Esophagus mucosa (tissue), 1 donor: Measurements from ENCODE around the gene LENG8. TPM values are rescaled to one million over a fixed set of nuclear protein-coding genes. Genes with fewer than 3 reads are reported as not detected.
"Not testable (repeated sequence)": the region's sequence is repeated elsewhere in the genome, so short reads cannot be mapped to it uniquely, and the experiment has no call there.

ENCODE experiments used
- ATAC-seq: fragments of 200-7000 bp; cut with Tn5 transposase; one replicate; pipeline ENCODE4 v1.9.1; 2020
- total RNA-seq: library from RNA; stranded (reverse); gene quantifications from one replicate; pipeline ENCODE4 v1.2.4, GENCODE V29; 2023
- donor health status: DM: yes; HTN: yes; CAD: no.

The LENG8 gene
- total RNA-seq, 1 donor from 2014 or later = 38.5 TPM

DNA sequence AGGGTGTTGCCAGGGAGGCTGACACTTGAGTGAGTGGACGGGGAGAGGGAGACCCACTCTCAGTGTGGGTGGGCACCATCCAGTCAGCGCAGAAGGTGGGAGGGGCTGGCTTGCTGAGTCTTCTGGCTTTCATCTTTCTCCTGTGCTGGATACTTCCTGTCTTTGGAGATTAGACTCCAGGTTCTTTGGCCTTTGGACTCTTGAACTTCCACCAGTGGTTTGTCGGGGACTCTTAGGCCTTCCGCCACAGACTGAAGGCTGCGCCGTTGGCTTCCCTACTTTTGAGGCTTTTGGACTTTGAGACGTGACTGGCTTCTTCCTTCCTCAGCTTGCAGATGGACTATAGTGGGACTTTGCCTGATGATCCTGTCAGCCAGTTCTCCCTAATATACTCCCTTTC lies 4.3 kb upstream of the LENG8 start:
- ATAC-seq = no peak

DNA sequence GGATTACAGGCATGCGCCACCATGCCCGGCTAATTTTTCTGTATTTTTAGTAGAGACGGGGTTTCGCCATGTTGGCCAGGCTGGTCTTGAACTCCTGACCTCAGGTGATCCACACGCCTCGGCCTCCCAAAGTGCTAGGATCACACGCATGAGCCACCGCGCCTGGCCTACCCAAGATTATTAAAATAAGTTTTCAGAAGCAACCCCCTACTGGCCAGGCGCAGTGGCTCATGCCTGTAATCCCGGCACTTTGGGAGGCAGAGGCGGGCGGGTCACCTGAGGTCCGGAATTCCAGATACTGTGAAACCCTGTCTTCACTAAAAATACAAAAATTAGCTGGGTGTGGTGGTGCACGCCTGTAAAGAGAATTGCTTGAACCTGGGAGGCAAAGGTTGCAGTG lies 2.6 kb upstream of the LENG8 start:
- not testable (repeated sequence) for ATAC-seq

DNA sequence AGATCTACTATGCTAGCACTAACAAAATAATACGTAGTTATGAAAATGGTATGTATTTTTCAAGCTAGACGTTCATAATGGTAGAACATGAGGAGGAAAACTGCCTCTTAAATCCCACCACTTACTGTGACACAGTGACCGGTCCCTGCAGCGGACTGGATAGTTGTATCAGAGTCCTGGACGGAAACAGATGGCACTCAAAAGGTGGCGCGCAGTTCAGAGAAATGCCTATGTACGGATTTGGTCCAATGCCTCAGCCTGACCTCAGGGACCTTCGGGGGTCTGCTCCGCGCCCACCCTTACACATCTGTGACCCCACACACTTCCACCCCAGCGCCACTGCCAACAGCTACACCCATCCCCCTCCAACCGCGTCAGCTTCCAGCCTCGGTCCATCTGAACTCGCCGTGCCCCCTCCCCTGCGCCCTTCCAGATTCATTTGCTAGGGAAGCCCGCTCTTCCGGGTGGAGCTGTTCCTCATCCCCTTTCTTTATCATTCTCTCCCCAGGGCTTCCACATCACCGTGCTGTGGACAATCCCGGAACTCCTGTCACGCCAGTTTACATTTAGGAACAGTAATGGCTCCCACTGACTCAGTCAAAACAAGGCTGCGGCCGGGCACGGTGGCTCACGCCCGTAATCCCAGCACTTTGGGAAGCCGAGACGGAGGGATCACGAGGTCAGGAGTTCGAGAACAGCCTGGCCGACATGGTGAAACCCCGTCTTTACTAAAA lies 792 bp upstream of the LENG8 start:
- peak; percentile 42 for ATAC-seq

DNA sequence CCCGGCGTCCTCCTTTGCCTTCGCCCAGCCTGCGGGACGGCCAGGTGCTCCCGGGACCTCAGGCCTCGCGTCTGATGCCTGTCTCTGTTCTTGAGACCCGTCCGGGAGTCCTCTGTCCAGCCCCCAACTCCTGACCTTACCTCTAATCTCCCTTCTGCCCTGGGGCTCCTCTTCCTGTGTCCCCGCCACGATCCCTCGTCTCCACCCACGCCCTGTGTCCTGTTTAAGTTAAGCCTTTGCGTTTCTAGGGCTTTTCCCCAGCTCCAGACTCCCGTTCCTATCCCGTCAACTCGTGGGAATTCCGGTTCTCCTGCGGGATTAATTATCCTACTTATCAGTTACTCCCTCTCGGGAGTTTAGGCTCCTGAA lies 686 bp downstream of the LENG8 start:
- no peak for ATAC-seq

DNA sequence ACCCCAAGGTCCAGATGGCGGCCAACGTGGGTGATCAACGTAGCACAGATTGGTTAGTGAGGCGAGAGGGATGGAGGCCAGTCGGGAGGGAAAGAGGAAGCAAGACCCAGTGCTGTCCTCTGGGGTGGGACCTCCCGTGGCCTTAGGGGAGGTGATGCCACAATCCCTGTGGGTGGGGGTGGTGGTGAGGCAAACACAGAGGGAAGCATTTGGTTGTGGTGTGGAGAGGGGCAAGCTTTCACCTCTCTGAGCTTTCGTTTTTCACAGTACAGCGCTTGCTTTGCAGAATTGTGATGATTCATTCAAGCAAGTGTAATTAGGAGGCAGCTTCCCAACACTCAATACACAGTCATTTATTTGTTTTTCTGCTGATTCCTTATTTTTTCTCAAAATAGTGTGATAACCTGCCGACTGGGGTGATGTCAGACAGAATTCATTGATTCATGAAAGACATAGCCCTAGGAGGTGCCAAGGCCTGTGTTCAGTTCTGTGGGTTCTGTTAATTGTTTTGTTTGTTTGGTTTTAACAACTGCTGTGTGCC lies 2.4 kb downstream of the LENG8 start:
- ATAC-seq = no peak

DNA sequence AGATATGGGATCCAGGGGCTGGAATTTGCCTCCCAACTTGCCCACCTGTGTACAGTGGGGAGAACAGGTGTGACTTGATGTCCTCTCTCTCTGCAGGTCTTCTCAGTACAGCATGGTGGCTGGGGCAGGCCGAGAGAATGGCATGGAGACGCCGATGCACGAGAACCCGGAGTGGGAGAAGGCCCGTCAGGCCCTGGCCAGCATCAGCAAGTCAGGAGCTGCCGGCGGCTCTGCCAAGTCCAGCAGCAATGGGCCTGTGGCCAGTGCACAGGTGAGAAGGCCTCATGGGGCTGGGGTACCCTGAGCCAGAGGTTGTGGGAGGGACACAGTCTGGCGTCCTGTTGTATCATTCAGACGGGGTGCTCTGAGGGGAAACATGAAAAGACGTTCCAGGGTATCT lies 3.0 kb downstream of the LENG8 start:
- ATAC-seq = no peak

DNA sequence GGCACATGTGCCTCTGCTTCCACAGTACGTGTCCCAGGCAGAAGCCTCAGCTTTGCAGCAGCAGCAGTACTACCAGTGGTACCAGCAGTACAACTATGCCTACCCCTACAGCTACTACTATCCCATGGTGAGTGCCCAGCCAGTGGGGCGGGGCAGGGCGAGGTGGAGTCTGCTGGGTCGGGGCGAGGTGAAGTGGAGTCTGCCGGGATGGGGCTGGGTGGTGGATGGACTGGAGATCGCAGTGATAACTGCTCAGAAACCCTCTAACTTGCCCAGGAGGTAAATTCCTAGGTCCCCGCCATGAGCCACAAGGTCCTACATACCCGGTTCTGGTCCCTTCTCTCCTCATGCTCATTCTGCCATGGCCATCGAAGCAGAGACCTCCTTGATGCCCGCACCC lies 3.6 kb downstream of the LENG8 start:
- no peak for ATAC-seq

DNA sequence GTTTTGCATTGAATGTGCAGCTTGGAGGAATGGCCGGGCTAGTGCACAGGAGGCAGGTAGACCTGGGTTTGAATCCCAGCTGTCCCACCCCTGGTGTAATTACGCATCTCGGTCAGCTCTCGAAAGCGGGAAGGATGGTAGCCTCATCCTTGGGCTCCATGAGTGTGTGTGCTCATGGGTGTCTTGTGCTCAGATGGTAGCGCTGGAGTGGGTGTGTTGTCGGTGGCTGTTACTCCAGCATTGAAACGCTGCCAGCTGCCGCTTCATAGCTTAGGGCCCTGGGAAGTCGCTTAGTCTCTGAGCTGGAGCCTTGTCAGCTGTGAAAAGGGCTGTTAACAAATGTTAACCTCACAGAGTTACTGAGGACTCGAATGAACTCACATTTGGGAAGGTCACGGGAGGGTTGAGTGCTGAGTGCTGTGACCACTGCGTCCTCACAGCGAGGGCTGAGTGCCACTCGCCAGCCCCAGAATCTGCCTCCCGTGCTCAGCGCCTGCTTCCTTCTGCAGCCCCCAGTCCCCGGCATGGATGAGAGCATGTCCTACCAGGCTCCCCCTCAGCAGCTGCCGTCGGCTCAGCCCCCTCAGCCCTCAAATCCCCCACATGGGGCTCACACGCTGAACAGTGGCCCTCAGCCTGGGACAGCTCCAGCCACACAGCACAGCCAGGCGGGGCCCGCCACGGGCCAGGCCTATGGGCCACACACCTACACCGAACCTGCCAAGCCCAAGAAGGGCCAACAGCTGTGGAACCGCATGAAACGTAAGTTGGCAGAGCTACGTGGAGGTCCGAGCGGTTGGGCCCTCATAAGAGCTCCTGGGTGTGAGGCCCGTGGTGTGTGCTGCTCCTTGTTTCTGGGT lies 5.2 kb downstream of the LENG8 start:
- ATAC-seq = no peak

DNA sequence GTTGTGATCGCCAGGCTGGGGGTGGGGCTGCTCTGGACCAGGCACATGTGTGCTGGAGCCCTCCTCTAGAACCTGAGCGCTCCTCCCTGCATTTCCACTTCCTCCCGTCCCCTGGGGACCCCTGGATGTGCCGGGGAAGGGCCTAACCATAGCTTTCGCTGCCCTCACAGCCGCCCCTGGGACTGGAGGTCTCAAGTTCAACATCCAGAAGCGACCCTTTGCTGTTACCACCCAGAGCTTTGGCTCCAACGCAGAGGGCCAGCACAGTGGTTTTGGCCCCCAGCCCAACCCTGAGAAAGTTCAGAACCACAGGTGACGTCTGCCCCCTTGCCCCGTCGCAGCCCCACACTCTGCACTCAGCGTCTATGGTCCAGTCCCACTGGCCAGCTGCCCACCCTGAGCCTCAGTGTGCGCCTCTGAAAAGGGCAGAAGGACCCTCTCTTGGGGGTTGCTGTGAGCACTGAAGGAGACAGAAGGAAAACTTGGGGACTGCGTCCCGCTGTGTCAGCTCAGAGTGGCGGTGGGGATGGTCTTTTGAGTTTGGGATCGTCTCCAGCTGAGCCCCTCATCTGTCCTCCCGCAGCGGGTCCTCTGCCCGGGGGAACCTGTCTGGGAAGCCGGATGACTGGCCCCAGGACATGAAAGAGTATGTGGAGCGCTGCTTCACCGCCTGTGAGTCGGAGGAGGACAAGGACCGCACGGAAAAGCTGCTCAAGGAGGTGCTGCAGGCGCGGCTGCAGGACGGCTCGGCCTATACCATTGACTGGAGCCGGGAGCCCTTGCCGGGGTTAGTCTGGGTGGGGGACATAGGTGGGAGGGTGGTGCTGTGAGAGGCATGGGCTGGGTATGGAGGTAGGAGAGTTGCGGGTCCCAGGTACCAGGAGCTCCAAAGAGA lies 6.0 kb downstream of the LENG8 start:
- no peak for ATAC-seq

DNA sequence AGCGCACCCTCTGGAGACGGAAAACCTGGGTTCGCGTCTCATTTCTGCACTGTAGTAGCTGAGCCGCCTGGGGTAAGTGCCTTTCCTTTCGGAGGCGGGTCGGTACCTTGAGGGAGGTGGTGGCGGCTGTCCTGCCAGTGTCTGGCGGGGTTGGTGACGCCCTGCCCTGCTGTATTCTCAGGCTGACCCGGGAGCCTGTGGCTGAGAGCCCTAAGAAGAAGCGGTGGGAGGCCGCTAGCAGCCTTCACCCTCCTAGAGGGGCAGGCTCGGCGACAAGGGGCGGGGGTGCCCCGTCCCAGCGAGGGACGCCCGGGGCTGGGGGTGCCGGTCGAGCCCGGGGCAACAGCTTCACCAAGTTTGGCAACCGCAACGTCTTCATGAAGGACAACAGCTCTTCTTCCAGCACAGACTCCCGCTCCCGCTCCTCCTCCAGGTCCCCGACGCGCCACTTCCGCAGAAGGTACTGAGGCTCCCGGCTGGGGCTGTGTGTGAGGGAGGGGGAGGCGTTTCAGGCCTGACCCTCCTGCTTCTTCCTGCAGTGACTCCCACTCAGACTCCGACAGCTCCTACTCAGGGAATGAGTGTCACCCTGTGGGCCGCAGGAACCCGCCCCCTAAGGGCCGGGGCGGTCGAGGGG lies 6.9 kb downstream of the LENG8 start:
- ATAC-seq = no peak

DNA sequence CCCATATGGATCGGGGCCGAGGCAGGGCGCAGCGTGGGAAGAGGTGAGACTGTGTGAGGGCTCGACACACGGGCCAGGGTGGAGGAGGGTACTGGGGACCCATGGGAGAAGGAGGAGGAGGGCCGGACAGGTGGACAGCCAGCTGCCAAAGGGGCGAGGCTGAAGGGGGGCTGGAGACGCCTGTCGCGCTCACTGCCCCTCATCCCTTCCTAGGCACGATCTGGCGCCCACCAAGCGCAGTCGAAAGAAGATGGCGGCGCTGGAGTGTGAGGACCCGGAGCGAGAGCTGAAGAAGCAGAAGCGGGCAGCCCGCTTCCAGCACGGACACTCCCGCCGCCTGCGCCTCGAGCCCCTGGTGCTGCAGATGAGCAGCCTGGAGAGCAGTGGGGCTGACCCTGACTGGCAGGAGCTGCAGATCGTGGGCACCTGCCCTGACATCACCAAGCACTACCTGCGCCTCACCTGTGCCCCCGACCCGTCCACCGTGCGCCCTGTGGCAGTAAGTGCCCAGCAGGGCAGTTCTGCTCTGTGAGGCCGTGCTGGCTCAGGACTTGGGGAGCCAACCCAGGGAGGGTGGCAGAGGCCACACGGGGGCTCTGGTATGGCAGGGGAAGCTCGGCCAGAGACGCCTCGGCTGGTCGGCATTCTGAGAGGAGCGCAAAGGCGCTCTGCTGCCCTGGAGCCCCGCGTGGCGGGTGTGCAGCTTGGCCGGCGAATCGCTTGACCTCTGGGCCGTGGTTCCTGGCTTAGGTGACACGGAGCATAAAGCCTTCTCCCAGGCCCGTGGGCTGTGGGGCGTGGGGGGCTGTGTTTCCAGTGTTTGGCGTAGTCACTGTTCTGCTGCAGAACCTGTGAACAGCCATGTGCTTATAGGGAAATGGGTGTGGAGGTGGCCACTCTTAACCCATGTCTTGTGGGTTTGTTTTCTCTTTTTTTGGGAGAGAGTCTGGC lies 7.7 kb downstream of the LENG8 start:
- ATAC-seq = no peak

DNA sequence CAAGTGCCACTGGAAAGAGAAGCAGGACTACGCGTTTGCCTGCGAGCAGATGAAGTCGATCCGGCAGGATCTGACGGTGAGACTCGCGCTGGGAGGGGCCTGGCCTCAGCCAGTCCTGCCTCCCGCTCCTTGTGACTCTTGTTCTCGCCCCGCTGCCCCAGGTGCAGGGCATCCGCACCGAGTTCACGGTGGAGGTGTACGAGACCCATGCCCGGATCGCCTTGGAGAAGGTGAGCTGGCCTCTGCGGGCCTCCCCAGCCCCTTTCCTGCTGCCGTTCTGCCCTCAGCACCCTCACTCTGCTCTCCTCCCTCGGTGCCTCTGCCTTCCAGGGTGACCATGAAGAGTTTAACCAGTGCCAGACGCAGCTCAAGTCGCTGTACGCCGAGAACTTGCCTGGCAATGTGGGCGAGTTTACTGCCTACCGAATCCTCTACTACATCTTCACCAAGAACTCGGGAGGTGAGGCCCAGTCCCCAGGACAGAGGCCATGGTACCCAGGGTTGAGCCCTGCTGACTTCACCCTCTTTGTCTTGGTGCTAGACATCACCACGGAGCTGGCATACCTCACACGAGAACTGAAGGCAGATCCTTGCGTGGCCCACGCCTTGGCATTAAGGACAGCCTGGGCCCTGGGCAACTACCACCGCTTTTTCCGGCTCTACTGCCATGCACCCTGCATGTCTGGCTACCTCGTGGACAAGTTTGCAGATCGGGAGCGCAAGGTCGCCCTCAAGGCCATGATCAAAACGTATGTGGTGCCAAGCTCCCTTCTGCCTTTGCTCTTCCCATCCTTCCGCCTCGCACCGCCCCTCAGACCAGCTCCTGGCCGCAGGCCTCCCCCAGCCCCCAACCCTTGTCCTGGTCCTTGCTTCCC lies 9.0 kb downstream of the LENG8 start:
- ATAC-seq = no peak

DNA sequence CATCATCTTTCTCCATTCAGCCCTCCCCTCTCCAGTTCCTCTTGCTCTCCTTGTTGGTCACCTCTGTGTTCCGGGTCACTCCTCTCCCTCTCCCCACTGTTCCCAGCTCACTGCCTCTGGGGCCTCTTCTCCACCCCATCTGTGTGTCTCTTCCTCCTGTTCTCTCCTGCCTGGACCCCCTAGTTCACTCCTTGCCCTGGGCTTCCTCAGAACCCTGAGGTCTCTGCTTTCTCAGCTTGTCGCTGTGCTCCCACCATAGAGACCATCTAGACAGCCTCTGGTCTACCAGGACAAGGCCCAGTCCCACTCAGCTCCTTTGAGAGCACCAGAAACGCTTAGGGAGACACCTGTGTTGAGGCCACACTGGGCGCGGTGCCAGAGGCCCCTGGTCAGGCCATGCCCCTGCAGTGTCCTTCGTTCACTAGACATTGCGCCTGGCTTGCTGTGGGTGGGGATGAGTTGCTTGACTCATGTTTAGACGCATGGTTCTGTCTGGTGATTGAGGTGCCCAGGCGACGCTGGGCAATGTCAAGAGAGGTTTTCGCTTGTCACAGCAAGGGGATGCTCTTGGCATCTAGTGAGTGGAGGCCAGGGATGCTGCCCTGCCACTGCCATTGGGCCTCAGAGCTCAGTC lies 9.8 kb downstream of the LENG8 start:
- no peak for ATAC-seq

DNA sequence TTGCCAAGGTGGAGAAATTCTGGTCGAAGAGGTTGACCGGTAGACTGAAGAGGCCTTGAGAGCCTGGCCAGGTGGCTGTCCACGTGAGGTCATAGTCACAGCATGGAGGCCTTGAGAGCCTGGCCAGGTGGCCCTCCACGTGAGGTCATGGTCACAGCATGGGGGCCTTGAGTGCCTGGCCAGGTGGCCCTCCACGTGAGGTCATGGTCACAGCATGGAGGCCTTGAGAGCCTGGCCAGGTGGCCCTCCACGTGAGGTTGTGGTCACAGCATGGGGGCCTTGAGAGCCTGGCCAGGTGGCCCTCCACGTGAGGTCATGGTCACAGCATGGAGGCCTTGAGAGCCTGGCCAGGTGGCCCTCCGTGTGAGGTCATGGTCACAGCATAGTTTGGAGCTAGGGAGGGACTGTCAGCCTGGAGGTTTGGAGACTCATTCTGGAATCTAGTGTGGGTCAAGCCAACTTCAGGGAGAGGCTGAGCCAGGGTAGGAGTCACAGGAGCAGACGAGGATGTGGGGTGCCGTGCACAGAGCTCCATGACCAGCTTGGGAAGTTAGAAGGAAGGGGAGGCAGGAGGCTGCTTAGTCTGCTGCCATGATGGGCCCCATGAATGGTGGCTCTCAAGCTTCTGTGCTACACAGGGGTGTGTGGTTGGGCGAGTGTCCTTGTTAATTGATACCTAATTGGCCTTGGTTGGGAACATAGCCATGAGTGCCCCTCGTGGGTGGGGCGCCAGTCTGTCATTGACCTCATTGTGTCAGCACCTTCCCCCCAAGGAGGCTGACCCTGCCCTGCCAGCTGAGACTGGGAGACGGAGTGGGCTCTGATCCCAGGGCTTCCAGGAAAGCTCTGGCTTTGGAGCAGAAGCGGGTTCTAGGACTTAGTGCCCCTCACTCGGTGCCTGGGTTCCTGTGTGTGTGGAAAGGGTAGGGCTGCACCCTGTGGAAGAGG lies 10.6 kb downstream of the LENG8 start:
- no peak for ATAC-seq

DNA sequence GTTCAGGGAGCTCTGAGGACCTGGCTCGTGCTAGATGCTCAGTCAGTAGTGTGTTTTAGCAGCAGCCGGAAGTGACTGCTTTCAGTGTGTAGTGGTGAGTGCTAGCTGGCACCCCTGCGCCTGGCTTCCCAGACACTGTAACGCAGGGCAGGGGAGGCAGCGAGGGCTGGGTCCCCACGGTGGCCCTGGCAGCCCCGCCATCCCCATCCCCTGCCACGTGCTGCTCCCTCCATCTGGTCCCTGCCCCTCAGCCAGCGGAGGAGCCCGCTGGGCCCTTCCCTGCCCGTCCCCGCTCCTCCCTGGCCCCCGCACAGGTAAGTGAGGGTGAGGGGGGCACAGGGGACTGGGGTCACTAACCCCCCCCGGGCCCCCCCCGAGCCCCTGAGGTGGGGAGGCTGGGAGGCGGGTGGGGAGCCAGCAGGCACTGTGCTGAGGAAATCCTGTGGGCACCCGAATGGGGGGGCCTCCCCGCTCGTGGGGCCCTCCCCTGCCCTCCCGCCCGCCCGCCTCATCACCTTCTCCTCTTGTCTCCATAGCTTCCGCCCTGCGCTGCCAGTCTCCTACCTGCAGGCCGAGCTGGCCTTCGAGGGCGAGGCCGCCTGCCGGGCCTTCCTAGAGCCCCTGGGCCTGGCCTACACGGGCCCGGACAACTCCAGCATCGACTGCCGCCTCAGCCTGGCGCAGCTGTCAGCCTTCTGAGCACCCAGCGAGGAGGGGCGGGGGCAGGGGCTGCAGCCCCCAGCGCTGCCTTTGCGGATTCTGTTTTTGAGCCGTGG lies 11.4 kb downstream of the LENG8 start:
- no peak for ATAC-seq

DNA sequence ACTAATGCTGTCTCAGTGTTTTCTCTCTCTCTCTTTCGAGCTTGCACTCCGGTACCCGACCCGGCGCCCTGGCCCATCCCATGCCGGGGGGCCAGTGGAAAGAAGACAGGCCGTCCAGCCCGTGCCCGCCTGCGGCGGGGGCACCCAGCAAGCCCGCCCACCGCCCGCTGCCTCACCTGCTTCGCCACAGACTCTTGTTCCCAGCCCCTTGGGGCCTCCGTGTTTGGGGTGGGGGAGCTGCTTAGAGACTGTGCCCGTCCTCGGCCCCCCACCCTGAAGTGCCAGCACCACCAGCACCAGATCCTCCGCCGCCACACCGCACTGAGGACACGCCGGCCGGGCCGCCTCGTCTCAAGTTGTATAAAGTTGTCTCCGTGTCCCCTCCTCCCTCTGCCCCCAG lies 12.2 kb downstream of the LENG8 start:
- ATAC-seq = no peak

DNA sequence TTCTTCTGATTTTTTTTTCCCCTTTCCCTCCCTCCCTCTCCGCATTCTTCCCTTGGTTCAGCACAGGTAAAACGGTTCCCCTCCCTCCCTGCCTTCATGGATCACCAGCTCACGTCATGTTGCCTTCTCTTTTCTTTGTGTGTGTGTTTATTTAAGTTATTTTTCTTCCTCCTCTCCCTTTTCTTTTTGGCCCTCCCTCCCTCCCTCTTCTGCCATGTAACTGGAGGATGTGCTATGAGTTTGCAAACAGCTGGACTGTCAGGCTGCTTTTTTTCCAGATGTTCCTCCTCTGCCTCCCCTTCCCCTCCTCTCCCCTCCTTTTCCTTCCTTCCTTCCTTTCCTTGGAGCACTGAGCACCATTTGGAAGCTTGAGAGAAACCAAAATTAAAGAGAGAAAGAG lies 12.6 kb downstream of the LENG8 start:
- ATAC-seq = no peak
